Measurements from ENCODE around the gene CFAP97D2.

CFAP97D2 gene

GRCh38 chr13:114226699-114227323 is 47.8 kb downstream of the CFAP97D2 start:
- TF ChIP-seq, protein P1, sequence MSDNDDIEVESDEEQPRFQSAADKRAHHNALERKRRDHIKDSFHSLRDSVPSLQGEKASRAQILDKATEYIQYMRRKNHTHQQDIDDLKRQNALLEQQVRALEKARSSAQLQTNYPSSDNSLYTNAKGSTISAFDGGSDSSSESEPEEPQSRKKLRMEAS (IDR thresholded peaks at IDR 0.05) = no peak
- peak; percentile 100 for TF ChIP-seq RAD21 (IDR thresholded peaks at IDR 0.05; ENCODE audit: low read depth)
- TF ChIP-seq EP300 (IDR thresholded peaks at IDR 0.05; ENCODE audit: borderline replicate concordance) = no peak

DNA sequence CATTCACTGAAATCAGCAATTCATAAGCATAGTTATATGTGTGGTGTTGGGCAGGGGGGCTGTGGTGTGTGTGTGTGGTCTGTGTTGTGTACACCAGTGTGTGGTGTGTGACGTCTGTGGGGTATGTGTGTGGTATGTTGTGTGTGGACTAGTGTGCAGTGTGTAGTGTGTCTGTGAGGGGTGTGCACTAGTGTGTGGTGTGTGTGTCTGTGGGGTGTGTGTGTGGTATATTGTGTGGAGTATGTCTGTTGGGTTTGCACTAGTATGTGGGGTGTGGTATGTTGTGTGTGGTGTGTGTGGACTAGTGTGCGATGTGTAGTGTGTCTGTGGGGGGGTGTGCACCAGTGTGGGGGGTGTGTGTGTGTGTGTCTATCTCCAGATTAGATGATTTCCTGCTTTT is 48.5 kb downstream of the CFAP97D2 start:
- TF ChIP-seq TEAD4 (IDR thresholded peaks at IDR 0.05) = no peak
- TF ChIP-seq, protein P2, sequence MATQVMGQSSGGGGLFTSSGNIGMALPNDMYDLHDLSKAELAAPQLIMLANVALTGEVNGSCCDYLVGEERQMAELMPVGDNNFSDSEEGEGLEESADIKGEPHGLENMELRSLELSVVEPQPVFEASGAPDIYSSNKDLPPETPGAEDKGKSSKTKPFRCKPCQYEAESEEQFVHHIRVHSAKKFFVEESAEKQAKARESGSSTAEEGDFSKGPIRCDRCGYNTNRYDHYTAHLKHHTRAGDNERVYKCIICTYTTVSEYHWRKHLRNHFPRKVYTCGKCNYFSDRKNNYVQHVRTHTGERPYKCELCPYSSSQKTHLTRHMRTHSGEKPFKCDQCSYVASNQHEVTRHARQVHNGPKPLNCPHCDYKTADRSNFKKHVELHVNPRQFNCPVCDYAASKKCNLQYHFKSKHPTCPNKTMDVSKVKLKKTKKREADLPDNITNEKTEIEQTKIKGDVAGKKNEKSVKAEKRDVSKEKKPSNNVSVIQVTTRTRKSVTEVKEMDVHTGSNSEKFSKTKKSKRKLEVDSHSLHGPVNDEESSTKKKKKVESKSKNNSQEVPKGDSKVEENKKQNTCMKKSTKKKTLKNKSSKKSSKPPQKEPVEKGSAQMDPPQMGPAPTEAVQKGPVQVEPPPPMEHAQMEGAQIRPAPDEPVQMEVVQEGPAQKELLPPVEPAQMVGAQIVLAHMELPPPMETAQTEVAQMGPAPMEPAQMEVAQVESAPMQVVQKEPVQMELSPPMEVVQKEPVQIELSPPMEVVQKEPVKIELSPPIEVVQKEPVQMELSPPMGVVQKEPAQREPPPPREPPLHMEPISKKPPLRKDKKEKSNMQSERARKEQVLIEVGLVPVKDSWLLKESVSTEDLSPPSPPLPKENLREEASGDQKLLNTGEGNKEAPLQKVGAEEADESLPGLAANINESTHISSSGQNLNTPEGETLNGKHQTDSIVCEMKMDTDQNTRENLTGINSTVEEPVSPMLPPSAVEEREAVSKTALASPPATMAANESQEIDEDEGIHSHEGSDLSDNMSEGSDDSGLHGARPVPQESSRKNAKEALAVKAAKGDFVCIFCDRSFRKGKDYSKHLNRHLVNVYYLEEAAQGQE (IDR thresholded peaks at IDR 0.05; ENCODE audit: low read depth) = no peak
- TF ChIP-seq, protein P1 (IDR thresholded peaks at IDR 0.05) = no peak
- no peak for TF ChIP-seq EP300 (IDR thresholded peaks at IDR 0.05; ENCODE audit: borderline replicate concordance)
- no peak for TF ChIP-seq USF1 (IDR thresholded peaks at IDR 0.05)
- no peak for TF ChIP-seq CREB1 (IDR thresholded peaks at IDR 0.05; ENCODE audit: low read depth)
- no peak for TF ChIP-seq ZBTB7A (IDR thresholded peaks at IDR 0.05; ENCODE audit: low read depth)
- no peak for TF ChIP-seq EGR1 (IDR thresholded peaks at IDR 0.05)
- TF ChIP-seq FOXM1 (IDR thresholded peaks at IDR 0.05; ENCODE audit: borderline replicate concordance, low read depth) = no peak
- no peak for TF ChIP-seq NFIC (IDR thresholded peaks at IDR 0.05)
- no peak for TF ChIP-seq TCF12 (IDR thresholded peaks at IDR 0.05; ENCODE audit: low read depth)
- TF ChIP-seq CEBPB (IDR thresholded peaks at IDR 0.05) = no peak
- no peak for TF ChIP-seq RAD21 (IDR thresholded peaks at IDR 0.05; ENCODE audit: low read depth)
- no peak for TF ChIP-seq TAF1 (IDR thresholded peaks at IDR 0.05; ENCODE audit: low read depth)
- no peak for TF ChIP-seq YY1 (IDR thresholded peaks at IDR 0.05; ENCODE audit: low read depth)

DNA sequence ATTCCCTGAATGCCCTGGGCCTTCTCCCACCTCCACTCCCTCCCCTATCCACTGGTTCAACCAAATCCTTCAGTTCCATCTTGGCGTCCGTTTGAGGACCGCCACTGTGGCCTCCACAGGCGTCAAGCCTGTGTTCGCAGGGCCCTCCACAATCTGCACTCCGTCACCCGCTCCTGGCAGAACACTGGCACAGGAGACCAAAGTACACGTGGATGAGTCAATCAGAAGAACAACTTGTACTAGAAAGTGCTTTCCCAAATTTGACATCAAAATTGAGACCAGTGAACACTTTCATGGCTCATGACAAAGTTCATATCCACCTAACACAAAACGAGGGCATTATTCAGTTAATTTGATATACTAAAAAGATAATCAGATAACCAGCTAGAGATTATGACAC is 49.1 kb downstream of the CFAP97D2 start:
- TF ChIP-seq CREB1 (IDR thresholded peaks at IDR 0.05; ENCODE audit: low read depth) = no peak
- no peak for TF ChIP-seq YY1 (IDR thresholded peaks at IDR 0.05; ENCODE audit: low read depth)
- no peak for TF ChIP-seq TAF1 (IDR thresholded peaks at IDR 0.05; ENCODE audit: low read depth)
- TF ChIP-seq RAD21 (IDR thresholded peaks at IDR 0.05; ENCODE audit: low read depth) = no peak
- no peak for TF ChIP-seq NFIC (IDR thresholded peaks at IDR 0.05)
- TF ChIP-seq TEAD4 (IDR thresholded peaks at IDR 0.05) = no peak
- TF ChIP-seq, protein P2 (IDR thresholded peaks at IDR 0.05; ENCODE audit: low read depth) = no peak
- TF ChIP-seq EGR1 (IDR thresholded peaks at IDR 0.05) = no peak
- no peak for TF ChIP-seq USF1 (IDR thresholded peaks at IDR 0.05)
- no peak for TF ChIP-seq FOXM1 (IDR thresholded peaks at IDR 0.05; ENCODE audit: borderline replicate concordance, low read depth)
- TF ChIP-seq TCF12 (IDR thresholded peaks at IDR 0.05; ENCODE audit: low read depth) = no peak
- no peak for TF ChIP-seq EP300 (IDR thresholded peaks at IDR 0.05; ENCODE audit: borderline replicate concordance)
- TF ChIP-seq, protein P1 (IDR thresholded peaks at IDR 0.05) = no peak
- no peak for TF ChIP-seq CEBPB (IDR thresholded peaks at IDR 0.05)
- TF ChIP-seq ZBTB7A (IDR thresholded peaks at IDR 0.05; ENCODE audit: low read depth) = no peak

DNA sequence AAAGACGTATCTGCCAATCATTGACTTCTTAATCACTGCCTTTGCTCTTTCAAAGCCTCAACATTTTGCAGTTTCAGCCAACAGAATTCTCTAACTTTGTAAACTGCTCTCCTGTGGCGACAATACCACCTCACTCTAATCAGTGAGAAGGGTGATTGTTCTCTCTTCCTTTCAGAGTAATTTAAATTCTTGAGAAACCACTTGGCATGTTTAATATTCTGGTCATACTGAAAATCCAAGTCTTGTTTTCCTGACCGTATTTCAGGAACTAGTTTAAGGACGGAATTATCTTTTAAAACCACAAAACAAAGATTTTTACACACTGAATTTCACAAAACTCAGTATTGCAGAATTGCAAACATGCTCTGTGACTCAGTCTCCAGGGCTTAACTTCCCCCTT is 50.4 kb downstream of the CFAP97D2 start:
- TF ChIP-seq TCF12 (IDR thresholded peaks at IDR 0.05; ENCODE audit: low read depth) = no peak
- no peak for TF ChIP-seq EP300 (IDR thresholded peaks at IDR 0.05; ENCODE audit: borderline replicate concordance)
- TF ChIP-seq TEAD4 (IDR thresholded peaks at IDR 0.05) = no peak
- TF ChIP-seq FOXM1 (IDR thresholded peaks at IDR 0.05; ENCODE audit: borderline replicate concordance, low read depth) = no peak
- TF ChIP-seq RAD21 (IDR thresholded peaks at IDR 0.05; ENCODE audit: low read depth) = no peak
- TF ChIP-seq CEBPB (IDR thresholded peaks at IDR 0.05) = no peak
- no peak for TF ChIP-seq NFIC (IDR thresholded peaks at IDR 0.05)
- no peak for TF ChIP-seq ZBTB7A (IDR thresholded peaks at IDR 0.05; ENCODE audit: low read depth)
- TF ChIP-seq CREB1 (IDR thresholded peaks at IDR 0.05; ENCODE audit: low read depth) = no peak
- TF ChIP-seq, protein P2 (IDR thresholded peaks at IDR 0.05; ENCODE audit: low read depth) = no peak
- no peak for TF ChIP-seq TAF1 (IDR thresholded peaks at IDR 0.05; ENCODE audit: low read depth)
- no peak for TF ChIP-seq EGR1 (IDR thresholded peaks at IDR 0.05)
- no peak for TF ChIP-seq USF1 (IDR thresholded peaks at IDR 0.05)
- TF ChIP-seq YY1 (IDR thresholded peaks at IDR 0.05; ENCODE audit: low read depth) = no peak
- TF ChIP-seq, protein P1 (IDR thresholded peaks at IDR 0.05) = no peak

All from Ishikawa (cell line).